GM21447 (cell line): Measurements from ENCODE around the gene BRINP2.

Source experiments
- ATAC-seq: cut with Tn5 transposase; IDR thresholded peaks from one replicate; pipeline ENCODE4 v1.9.1; 2021; ENCODE audit not compliant: unreplicated experiment

Gene BRINP2

GRCh38 chr1:177257128-177257527 lies 86.4 kb downstream of the BRINP2 start:
- ATAC-seq, result no peak

- ATAC-seq, result no peak
Observed at GRCh38 chr1:177257576-177257975, 86.8 kb downstream of the BRINP2 start.

GRCh38 chr1:177270863-177271262 lies 100.1 kb downstream of the BRINP2 start:
- no peak for ATAC-seq

- ATAC-seq, result no peak
Observed at GRCh38 chr1:177273141-177273540, 102.4 kb downstream of the BRINP2 start.

- ATAC-seq, result no peak
Observed at GRCh38 chr1:177274687-177275211, 104.0 kb downstream of the BRINP2 start.

GRCh38 chr1:177275736-177276135 lies 105.0 kb downstream of the BRINP2 start:
- ATAC-seq, result no peak

GRCh38 chr1:177278626-177279390 lies 108.0 kb downstream of the BRINP2 start:
- ATAC-seq, result no peak

GRCh38 chr1:177281901-177282300 lies 111.1 kb downstream of the BRINP2 start:
- ATAC-seq, result no peak

- no peak for ATAC-seq
Observed at GRCh38 chr1:177282976-177283375, 112.2 kb downstream of the BRINP2 start.

- no peak for ATAC-seq
Observed at GRCh38 chr1:177283380-177283779, 112.6 kb downstream of the BRINP2 start.

- ATAC-seq, result no peak
Observed at GRCh38 chr1:177286396-177286795, 115.6 kb downstream of the BRINP2 start.

- no peak for ATAC-seq
Observed at GRCh38 chr1:177287270-177287669, 116.5 kb downstream of the BRINP2 start.

- no peak for ATAC-seq
Observed at GRCh38 chr1:177287994-177288393, 117.2 kb downstream of the BRINP2 start.

- no peak for ATAC-seq
Observed at GRCh38 chr1:177289532-177289931, 118.8 kb downstream of the BRINP2 start.

GRCh38 chr1:177300431-177300830 lies 129.7 kb downstream of the BRINP2 start:
- ATAC-seq, result no peak

GRCh38 chr1:177301425-177302124 lies 130.8 kb downstream of the BRINP2 start:
- ATAC-seq, result no peak

GRCh38 chr1:177302357-177303044 lies 131.7 kb downstream of the BRINP2 start:
- ATAC-seq, result no peak

GRCh38 chr1:177305040-177306018 lies 134.6 kb downstream of the BRINP2 start:
- ATAC-seq, result no peak

GRCh38 chr1:177306019-177306415 lies 135.3 kb downstream of the BRINP2 start:
- no peak for ATAC-seq

- no peak for ATAC-seq
Observed at GRCh38 chr1:177306981-177307380, 136.2 kb downstream of the BRINP2 start.
